ENCODE measurements around the gene IFRD2. TPM values are rescaled to one million over a fixed set of nuclear protein-coding genes. Genes with fewer than 3 reads are reported as not detected.
A peak's percentile ranks its signal among the peaks of the same experiment; 100 is the strongest.
"Not testable (repeated sequence)": the region's sequence is repeated elsewhere in the genome, so short reads cannot be mapped to it uniquely, and the experiment has no call there.

IFRD2 gene
- total and polyA plus RNA-seq, 9 donors: 36.9 to 68.1 (median 59.9) TPM

DNA sequence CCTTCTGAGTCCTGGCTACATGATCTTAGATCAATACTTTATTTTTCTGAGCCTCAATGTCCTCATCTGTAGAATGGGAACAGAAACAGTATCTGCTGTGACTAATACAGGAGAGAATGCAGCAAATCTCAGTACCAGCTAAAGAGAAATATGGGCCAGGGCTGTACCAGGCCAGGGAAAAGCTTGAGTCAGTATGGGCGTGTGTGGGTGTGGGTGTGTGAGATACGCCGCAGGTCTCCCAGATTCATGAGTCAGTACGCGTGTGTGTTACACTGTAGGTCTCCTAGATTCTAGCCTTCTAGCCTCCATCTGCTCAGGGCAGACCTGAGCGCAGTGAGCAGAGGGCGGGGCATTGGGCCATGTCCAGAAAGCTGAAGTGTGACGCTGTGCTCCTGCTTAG lies 41.0 kb downstream of the IFRD2 start:
- peaks cover 65% of the 10 kb centered on the region for H3K4me1 ChIP-seq (ENCODE audit: control insufficient read depth, insufficient read depth, low read length)
- no peak for DNase-seq
- H3K27ac ChIP-seq (ENCODE audit: low read length): no peak overlapping the region
- peaks cover 73% of the 10 kb centered on the region for H3K36me3 ChIP-seq (ENCODE audit: control insufficient read depth, insufficient read depth, low read length)
- H3K4me3 ChIP-seq (ENCODE audit: low read length): no peak overlapping the region
- H3K9me3 ChIP-seq (replicated peaks; ENCODE audit: control insufficient read depth, low read depth, low read length): no peaks in the 10 kb centered on the region
- WGBS (ENCODE audit: insufficient coverage): 87% methylated on average over 6 of the region's 8 CpGs
- H3K27me3 ChIP-seq (ENCODE audit: control insufficient read depth, insufficient read depth, low read length): no peaks in the 10 kb centered on the region

- Histone ChIP-seq H3K27ac (ENCODE audit: low read length) (no peak overlapping the region), H3K27me3 (ENCODE audit: control insufficient read depth, insufficient read depth, low read length) (no peaks in the 10 kb centered on the region), H3K9me3 (replicated peaks; ENCODE audit: control insufficient read depth, low read depth, low read length) (no peaks in the 10 kb centered on the region), H3K4me1 (ENCODE audit: control insufficient read depth, insufficient read depth, low read length) (peaks cover 71% of the 10 kb centered on the region), H3K4me3 (ENCODE audit: low read length) (no peak overlapping the region), H3K36me3 (ENCODE audit: control insufficient read depth, insufficient read depth, low read length) (peaks cover 66% of the 10 kb centered on the region)
- no CpG with 5 or more reads among the region's 4 CpGs for WGBS (ENCODE audit: insufficient coverage)
- no peak for DNase-seq
These were observed 41.7 kb downstream of the IFRD2 start for GRCh38 chr3:50250514-50250913.

DNA sequence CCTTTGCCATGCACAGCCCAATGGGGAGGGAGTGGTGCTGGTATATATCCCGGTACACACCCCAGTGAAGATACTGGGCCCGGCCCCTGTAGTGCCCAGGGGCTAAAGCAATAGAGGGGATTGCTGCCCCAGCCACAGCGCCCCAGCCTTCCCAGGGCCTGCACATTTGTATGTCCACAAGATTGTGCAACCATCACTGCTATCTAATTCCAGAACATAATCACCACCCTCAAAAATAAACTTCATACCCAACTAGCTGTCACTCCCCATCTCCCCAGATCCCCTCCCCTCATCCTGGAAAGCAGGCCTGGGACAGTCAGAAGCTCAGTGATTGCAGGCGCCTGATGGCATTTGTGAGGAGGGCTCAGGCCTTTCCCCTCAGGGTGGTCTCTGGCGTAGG lies 42.8 kb downstream of the IFRD2 start:
- Histone ChIP-seq H3K36me3 (ENCODE audit: control insufficient read depth, insufficient read depth, low read length) (peaks cover 58% of the 10 kb centered on the region), H3K9me3 (replicated peaks; ENCODE audit: control insufficient read depth, low read depth, low read length) (no peaks in the 10 kb centered on the region), H3K4me1 (ENCODE audit: control insufficient read depth, insufficient read depth, low read length) (peaks cover 70% of the 10 kb centered on the region), H3K4me3 (ENCODE audit: low read length) (no peak overlapping the region), H3K27ac (ENCODE audit: low read length) (peak overlapping the region; percentile 78), H3K27me3 (ENCODE audit: control insufficient read depth, insufficient read depth, low read length) (no peaks in the 10 kb centered on the region)
- no peak for DNase-seq
- WGBS (ENCODE audit: insufficient coverage): 82% methylated on average over 5 of the region's 5 CpGs

- Histone ChIP-seq H3K27ac (ENCODE audit: low read length) (peak overlapping the region; percentile 78), H3K4me1 (ENCODE audit: control insufficient read depth, insufficient read depth, low read length) (peaks cover 70% of the 10 kb centered on the region), H3K27me3 (ENCODE audit: control insufficient read depth, insufficient read depth, low read length) (no peaks in the 10 kb centered on the region), H3K4me3 (ENCODE audit: low read length) (no peak overlapping the region), H3K36me3 (ENCODE audit: control insufficient read depth, insufficient read depth, low read length) (peaks cover 55% of the 10 kb centered on the region), H3K9me3 (replicated peaks; ENCODE audit: control insufficient read depth, low read depth, low read length) (no peaks in the 10 kb centered on the region)
- no peak for DNase-seq
- WGBS (ENCODE audit: insufficient coverage): 26% methylated on average over 2 of the region's 3 CpGs
These were observed 43.8 kb downstream of the IFRD2 start for GRCh38 chr3:50248387-50248786.

DNA sequence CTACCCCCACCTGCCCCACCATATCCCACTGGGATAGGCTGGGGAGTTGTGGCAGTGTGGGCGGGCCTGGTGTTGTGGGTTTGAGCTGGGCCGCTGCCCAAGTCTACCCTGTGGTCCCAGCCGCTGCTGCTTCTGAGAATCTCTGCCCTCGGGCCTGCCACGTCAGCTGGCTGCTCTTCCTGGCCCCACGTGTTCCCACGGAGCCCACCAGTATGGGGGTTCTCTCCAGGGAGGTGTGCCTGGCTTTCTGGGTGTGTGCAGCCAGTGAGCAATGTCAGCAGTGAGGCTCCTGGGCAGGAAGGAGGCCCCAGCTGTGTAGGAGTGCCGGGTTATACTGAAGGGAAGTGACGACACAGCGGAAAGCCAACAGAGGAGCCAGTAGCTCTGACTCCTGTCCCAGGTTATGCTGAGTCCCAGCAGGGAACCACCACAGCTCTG lies 45.7 kb downstream of the IFRD2 start:
- WGBS (ENCODE audit: insufficient coverage): 12% methylated on average over 7 of the region's 10 CpGs
- H3K4me1 ChIP-seq (ENCODE audit: control insufficient read depth, insufficient read depth, low read length): peaks cover 88% of the 10 kb centered on the region
- peak; percentile 81 for DNase-seq
- no peaks in the 10 kb centered on the region for H3K9me3 ChIP-seq (replicated peaks; ENCODE audit: control insufficient read depth, low read depth, low read length)
- H3K27me3 ChIP-seq (ENCODE audit: control insufficient read depth, insufficient read depth, low read length): no peaks in the 10 kb centered on the region
- H3K4me3 ChIP-seq (ENCODE audit: low read length): peak overlapping the region; percentile 52
- H3K27ac ChIP-seq (ENCODE audit: low read length): peak overlapping the region; percentile 86
- H3K36me3 ChIP-seq (ENCODE audit: control insufficient read depth, insufficient read depth, low read length): peaks cover 40% of the 10 kb centered on the region

DNA sequence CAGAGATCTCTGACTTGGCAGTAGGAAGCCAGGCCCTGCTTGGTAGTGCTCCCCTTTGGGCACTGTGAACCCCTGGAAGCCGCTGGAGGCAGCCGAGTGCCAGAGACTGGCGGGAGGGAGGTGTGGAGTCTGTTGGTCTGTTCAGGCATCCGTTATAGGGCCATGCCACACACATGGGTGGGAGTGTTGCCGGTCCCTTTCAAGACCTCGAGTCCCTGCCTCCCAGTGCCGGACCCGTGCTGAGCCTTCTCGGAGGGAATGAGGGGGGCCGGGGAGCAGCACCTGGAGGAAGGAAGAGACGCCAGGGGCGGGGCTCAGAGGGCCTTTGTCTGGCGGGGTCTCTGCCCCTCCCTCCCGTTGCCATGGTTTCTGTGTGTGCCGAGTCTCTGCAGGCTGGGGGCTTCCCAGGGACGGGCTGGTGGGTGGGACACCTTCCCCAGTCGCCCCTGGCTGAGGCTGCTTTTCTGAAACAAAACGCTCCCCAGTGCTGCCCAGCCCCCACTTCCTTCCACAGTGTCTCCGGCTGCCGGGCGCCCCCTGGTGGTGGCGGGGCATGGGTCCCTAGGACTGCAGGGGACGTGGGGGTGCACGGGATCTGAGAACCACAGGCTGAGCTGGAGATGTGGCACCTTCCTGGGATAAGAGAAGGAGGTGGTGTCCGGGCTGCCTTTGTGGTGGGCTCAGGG lies 46.3 kb downstream of the IFRD2 start:
- H3K4me1 ChIP-seq (ENCODE audit: control insufficient read depth, insufficient read depth, low read length): peaks cover 89% of the 10 kb centered on the region
- DNase-seq: peak; percentile 93
- 2% methylated on average over 15 of the region's 25 CpGs for WGBS (ENCODE audit: insufficient coverage)
- H3K27ac ChIP-seq (ENCODE audit: low read length): peak overlapping the region; percentile 86
- peak overlapping the region; percentile 52 for H3K4me3 ChIP-seq (ENCODE audit: low read length)
- no peaks in the 10 kb centered on the region for H3K27me3 ChIP-seq (ENCODE audit: control insufficient read depth, insufficient read depth, low read length)
- H3K9me3 ChIP-seq (replicated peaks; ENCODE audit: control insufficient read depth, low read depth, low read length): no peaks in the 10 kb centered on the region
- peaks cover 39% of the 10 kb centered on the region for H3K36me3 ChIP-seq (ENCODE audit: control insufficient read depth, insufficient read depth, low read length)

- Histone ChIP-seq H3K36me3 (ENCODE audit: control insufficient read depth, insufficient read depth, low read length) (peaks cover 41% of the 10 kb centered on the region), H3K27me3 (ENCODE audit: control insufficient read depth, insufficient read depth, low read length) (no peaks in the 10 kb centered on the region), H3K27ac (ENCODE audit: low read length) (peak overlapping the region; percentile 86), H3K9me3 (replicated peaks; ENCODE audit: control insufficient read depth, low read depth, low read length) (no peaks in the 10 kb centered on the region), H3K4me3 (ENCODE audit: low read length) (no peak overlapping the region), H3K4me1 (ENCODE audit: control insufficient read depth, insufficient read depth, low read length) (peaks cover 91% of the 10 kb centered on the region)
- 52% methylated on average over 16 of the region's 16 CpGs for WGBS (ENCODE audit: insufficient coverage)
- no peak for DNase-seq
These were observed 46.9 kb downstream of the IFRD2 start for GRCh38 chr3:50245251-50245745.

DNA sequence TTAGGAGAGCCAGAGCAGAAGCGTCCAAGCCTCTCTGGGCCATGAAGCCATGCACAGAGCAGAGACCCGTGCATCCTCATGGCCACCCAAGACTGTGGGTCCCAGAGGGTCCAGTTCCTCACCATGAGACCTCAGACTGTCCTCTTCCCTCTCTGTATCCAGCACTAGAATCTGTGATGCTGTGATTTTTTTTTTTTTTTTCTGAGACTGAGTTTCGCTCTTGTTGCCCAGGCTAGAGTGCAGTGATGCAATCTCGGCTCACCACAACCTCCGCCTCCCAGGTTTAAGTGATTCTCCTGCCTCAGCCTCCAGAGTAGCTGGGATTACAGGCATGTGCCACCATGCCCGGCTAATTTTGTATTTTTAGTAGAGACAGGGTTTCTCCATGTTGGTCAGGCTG lies 47.4 kb downstream of the IFRD2 start:
- peaks cover 41% of the 10 kb centered on the region for H3K36me3 ChIP-seq (ENCODE audit: control insufficient read depth, insufficient read depth, low read length)
- H3K27ac ChIP-seq (ENCODE audit: low read length): peak overlapping the region; percentile 86
- WGBS (ENCODE audit: insufficient coverage): no CpG with 5 or more reads among the region's 6 CpGs
- peaks cover 93% of the 10 kb centered on the region for H3K4me1 ChIP-seq (ENCODE audit: control insufficient read depth, insufficient read depth, low read length)
- DNase-seq; H3K4me3 ChIP-seq (ENCODE audit: low read length); H3K27me3 ChIP-seq (ENCODE audit: control insufficient read depth, insufficient read depth, low read length); H3K9me3 ChIP-seq (replicated peaks; ENCODE audit: control insufficient read depth, low read depth, low read length): not testable (repeated sequence)

DNA sequence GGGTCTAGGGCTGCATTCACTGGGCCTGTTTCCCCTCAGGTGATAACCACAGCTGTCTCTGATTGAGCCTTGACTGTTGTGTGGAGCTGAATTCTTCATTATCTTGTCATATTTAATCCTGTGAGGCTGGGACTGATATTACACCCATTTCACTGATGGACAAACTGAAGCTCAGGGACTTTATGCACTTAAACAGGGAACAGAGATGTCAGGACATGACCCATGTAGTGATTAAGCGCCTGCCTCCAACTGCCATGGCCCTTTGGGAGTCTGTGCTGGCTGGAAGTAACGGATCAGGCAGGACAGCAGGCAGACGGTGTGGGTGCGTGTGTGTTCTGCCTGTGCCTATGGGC lies 48.7 kb downstream of the IFRD2 start:
- no peak overlapping the region for H3K4me3 ChIP-seq (ENCODE audit: low read length)

GRCh38 chr3:50242851-50243542 lies 49.2 kb downstream of the IFRD2 start:
- Histone ChIP-seq H3K27me3 (ENCODE audit: control insufficient read depth, insufficient read depth, low read length) (no peaks in the 10 kb centered on the region), H3K4me3 (ENCODE audit: low read length) (no peak overlapping the region), H3K36me3 (ENCODE audit: control insufficient read depth, insufficient read depth, low read length) (peaks cover 44% of the 10 kb centered on the region), H3K9me3 (replicated peaks; ENCODE audit: control insufficient read depth, low read depth, low read length) (no peaks in the 10 kb centered on the region), H3K4me1 (ENCODE audit: control insufficient read depth, insufficient read depth, low read length) (peaks cover 94% of the 10 kb centered on the region), H3K27ac (ENCODE audit: low read length) (peak overlapping the region; percentile 88)
- peak; percentile 83 for DNase-seq
- WGBS (ENCODE audit: insufficient coverage): 35% methylated on average over 10 of the region's 14 CpGs

More for the DNA sequence above, 48.7 kb downstream of the IFRD2 start:
- H3K9me3 ChIP-seq (replicated peaks; ENCODE audit: control insufficient read depth, low read depth, low read length): no peaks in the 10 kb centered on the region
- WGBS (ENCODE audit: insufficient coverage): 56% methylated on average over 4 of the region's 4 CpGs
- peaks cover 42% of the 10 kb centered on the region for H3K36me3 ChIP-seq (ENCODE audit: control insufficient read depth, insufficient read depth, low read length)
- peaks cover 94% of the 10 kb centered on the region for H3K4me1 ChIP-seq (ENCODE audit: control insufficient read depth, insufficient read depth, low read length)
- DNase-seq: no peak
- H3K27ac ChIP-seq (ENCODE audit: low read length): peak overlapping the region; percentile 88
- H3K27me3 ChIP-seq (ENCODE audit: control insufficient read depth, insufficient read depth, low read length): no peaks in the 10 kb centered on the region
